H1 (cell line): Measurements from ENCODE around the gene PACS1.

Experiments
- CTCF ChIP-seq, 3 experiments: IDR thresholded peaks; 1 replicate in 2 of 3; 2 replicates in 1 of 3; pipeline versions ENCODE4 v1.5.1 to v1.6.1; 2011; ENCODE audit warnings: low read length in 3 of 3, mild to moderate bottlenecking in 3 of 3, inconsistent platforms in 2 of 3, low read depth in 1 of 3, moderate library complexity in 1 of 3; ENCODE audit not compliant: insufficient read depth in 1 of 3; ENCODE audit errors: control extremely low read depth in 1 of 3
- NANOG ChIP-seq: IDR thresholded peaks from 2 replicates; pipeline ENCODE4 v1.6.1; 2011; ENCODE audit warnings: low read length, low read depth, mild to moderate bottlenecking, inconsistent platforms; ENCODE audit not compliant: insufficient read depth, poor library complexity, severe bottlenecking
- YY1 ChIP-seq: IDR thresholded peaks from 2 replicates; pipeline ENCODE4 v1.6.1; 2011; ENCODE audit warnings: low read depth, mild to moderate bottlenecking, low read length

GRCh38 chr11:66195867-66196266 is 125.8 kb downstream of the PACS1 start:
- TF ChIP-seq YY1 (no peak), NANOG (no peak), CTCF (IDR thresholded peaks at IDR 0.05; ENCODE audit: control extremely low read depth in 1 of 3, insufficient read depth in 1 of 3, low read depth in 1 of 3, low read length in 3 of 3) (no peak)
